Smooth muscle cell (in vitro differentiated cells): ENCODE data around the gene UGT2B7. TPM values are rescaled to one million over a fixed set of nuclear protein-coding genes. Genes with fewer than 3 reads are reported as not detected.

ENCODE experiments used
- DNase-seq: peaks from one replicate; lab custom pipeline; 2025; ENCODE audit not compliant: unreplicated experiment; lab: John Stamatoyannopoulos, UW
- H2AFZ ChIP-seq: fragments of 200-600 bp; sonication (generic); 2 replicates; pipeline ENCODE4 v1.6.0; 2016; ENCODE audit warnings: antibody characterized with exemption, low read depth, mild to moderate bottlenecking
- H3F3A ChIP-seq: fragments of 200-600 bp; sonication (generic); 2 replicates; pipeline ENCODE4 v1.6.0; 2017; ENCODE audit warnings: antibody characterized with exemption, low read depth
- H3K27ac ChIP-seq: fragments of 200-600 bp; sonication (generic); 2 replicates; pipeline ENCODE4 v1.5.1; 2016; ENCODE audit warnings: low read depth, mild to moderate bottlenecking
- H3K27me3 ChIP-seq: fragments of 200-600 bp; sonication (generic); 2 replicates; pipeline ENCODE4 v1.6.1; 2016; ENCODE audit warnings: low read depth, mild to moderate bottlenecking
- H3K36me3 ChIP-seq: fragments of 200-600 bp; sonication (generic); 2 replicates; pipeline ENCODE4 v1.5.1; 2016; ENCODE audit warnings: low read depth
- H3K4me1 ChIP-seq: fragments of 200-600 bp; sonication (generic); 2 replicates; pipeline ENCODE4 v1.5.1; 2016; ENCODE audit warnings: low read depth
- H3K4me2 ChIP-seq: fragments of 200-600 bp; sonication (generic); 2 replicates; pipeline ENCODE4 v1.6.0; 2016; ENCODE audit warnings: mild to moderate bottlenecking
- H3K4me3 ChIP-seq: fragments of 200-600 bp; sonication (generic); 2 replicates; pipeline ENCODE4 v1.5.1; 2016; ENCODE audit warnings: mild to moderate bottlenecking
- H3K79me2 ChIP-seq: fragments of 200-600 bp; sonication (generic); 2 replicates; pipeline ENCODE4 v1.6.0; 2016; ENCODE audit warnings: low read depth, mild to moderate bottlenecking
- H3K9ac ChIP-seq: fragments of 200-600 bp; sonication (generic); 2 replicates; pipeline ENCODE4 v1.6.0; 2016; ENCODE audit warnings: low read depth
- H3K9me3 ChIP-seq: fragments of 200-600 bp; sonication (generic); replicated peaks from 2 replicates; pipeline ENCODE4 v1.5.1; 2016; ENCODE audit warnings: low read depth
- H4K20me1 ChIP-seq: fragments of 200-600 bp; sonication (generic); 2 replicates; pipeline ENCODE4 v1.6.0; 2016; ENCODE audit warnings: low read depth
- CTCF ChIP-seq: fragments of 200-600 bp; sonication (generic); IDR thresholded peaks from 2 replicates; pipeline ENCODE4 v1.5.1; 2017; ENCODE audit warnings: borderline replicate concordance, mild to moderate bottlenecking, antibody characterized with exemption; ENCODE audit not compliant: insufficient read depth, poor library complexity, severe bottlenecking
- WGBS: methylation state at CpG from one replicate; pipeline ENCODE4 v1.1.7; 2016; ENCODE audit warnings: low lambda C conversion rate; 5-methylcytosine and 5-hydroxymethylcytosine counted together
- polyA plus RNA-seq: library from polyadenylated mRNA; unstranded; fragments of >200 nt; fragmentation: Nextera tagmentation; extraction: Ambion mirVana; gene quantifications from 2 replicates; pipeline ENCODE4 v1.2.1, GENCODE V29; 2016
- total RNA-seq: library from RNA; depleted of rRNA; stranded (reverse); fragments of >200 nt; gene quantifications from 2 replicates; pipeline ENCODE4 v1.2.3, GENCODE V29; 2014

The UGT2B7 gene
- total and polyA plus RNA-seq, 2 experiments from 2014 or later: 0.45 to 2.6 TPM

- WGBS: 96% methylated on average over 1 of the region's 1 CpG
- Histone ChIP-seq H3K4me3 (no peak overlapping the region), H3K4me1 (no peaks in the 10 kb centered on the region), H3K79me2 (no peaks in the 10 kb centered on the region), H3K36me3 (no peaks in the 10 kb centered on the region), H3K27me3 (no peaks in the 10 kb centered on the region), H3K9me3 (no peaks in the 10 kb centered on the region), H4K20me1 (no peaks in the 10 kb centered on the region), H3K27ac (no peak overlapping the region), H3K4me2 (no peak overlapping the region), H2AFZ (no peak overlapping the region), H3K9ac (no peak overlapping the region), H3F3A (no peaks in the 10 kb centered on the region)
- no peak for TF ChIP-seq CTCF
- DNase-seq: no peak
Measured at GRCh38 chr4:69071286-69071685, 25.0 kb upstream of the UGT2B7 start.

- H3K36me3 ChIP-seq: no peaks in the 10 kb centered on the region
- no peak overlapping the region for H3K4me3 ChIP-seq
- no peak overlapping the region for H3K9ac ChIP-seq
- no peaks in the 10 kb centered on the region for H3F3A ChIP-seq
- no peaks in the 10 kb centered on the region for H3K27me3 ChIP-seq
- WGBS: 94% methylated on average over 1 of the region's 1 CpG
- H3K4me1 ChIP-seq: no peaks in the 10 kb centered on the region
- no peaks in the 10 kb centered on the region for H3K79me2 ChIP-seq
- no peak overlapping the region for H3K27ac ChIP-seq
- TF ChIP-seq CTCF: no peak
- H3K4me2 ChIP-seq: no peak overlapping the region
- no peaks in the 10 kb centered on the region for H3K9me3 ChIP-seq
- no peak for DNase-seq
- no peaks in the 10 kb centered on the region for H4K20me1 ChIP-seq
- no peak overlapping the region for H2AFZ ChIP-seq
Measured at GRCh38 chr4:69073375-69073774, 22.9 kb upstream of the UGT2B7 start.

- peak overlapping the region; percentile 26 for H3K4me2 ChIP-seq
- 62% methylated on average over 4 of the region's 4 CpGs for WGBS
- H3K27ac ChIP-seq: peak overlapping the region; percentile 38
- H2AFZ ChIP-seq: peak overlapping the region; percentile 75
- no peaks in the 10 kb centered on the region for H3K79me2 ChIP-seq
- TF ChIP-seq CTCF: no peak
- no peaks in the 10 kb centered on the region for H3F3A ChIP-seq
- no peaks in the 10 kb centered on the region for H3K4me1 ChIP-seq
- H3K4me3 ChIP-seq: no peak overlapping the region
- H3K36me3 ChIP-seq: no peaks in the 10 kb centered on the region
- H3K27me3 ChIP-seq: no peaks in the 10 kb centered on the region
- no peaks in the 10 kb centered on the region for H4K20me1 ChIP-seq
- no peak for DNase-seq
- no peak overlapping the region for H3K9ac ChIP-seq
- no peaks in the 10 kb centered on the region for H3K9me3 ChIP-seq
Measured at GRCh38 chr4:69075061-69075792, 21.0 kb upstream of the UGT2B7 start.

GRCh38 chr4:69078852-69079251 is 17.4 kb upstream of the UGT2B7 start:
- no peaks in the 10 kb centered on the region for H3K36me3 ChIP-seq
- WGBS: 97% methylated on average over 2 of the region's 2 CpGs
- no peak overlapping the region for H3K9ac ChIP-seq
- H3K27ac ChIP-seq: no peak overlapping the region
- no peak for DNase-seq
- H3K4me2 ChIP-seq: no peak overlapping the region
- no peaks in the 10 kb centered on the region for H4K20me1 ChIP-seq
- H3K27me3 ChIP-seq: no peaks in the 10 kb centered on the region
- H2AFZ ChIP-seq: no peak overlapping the region
- H3K9me3 ChIP-seq: peaks cover 5% of the 10 kb centered on the region
- TF ChIP-seq CTCF: no peak
- no peak overlapping the region for H3K4me3 ChIP-seq
- no peaks in the 10 kb centered on the region for H3K79me2 ChIP-seq
- no peaks in the 10 kb centered on the region for H3F3A ChIP-seq
- H3K4me1 ChIP-seq: no peaks in the 10 kb centered on the region
